NCI-H1105 treated with DMSO at 0.1 percent for 48 hours (cell line): ENCODE measurements around the gene MDP1.
"Not testable (repeated sequence)": the region's sequence is repeated elsewhere in the genome, so short reads cannot be mapped to it uniquely, and the experiment has no call there.

Experiments used
- DNase-seq: peaks from one replicate; lab custom pipeline; 2025; lab: John Stamatoyannopoulos, UW

MDP1 gene

DNA sequence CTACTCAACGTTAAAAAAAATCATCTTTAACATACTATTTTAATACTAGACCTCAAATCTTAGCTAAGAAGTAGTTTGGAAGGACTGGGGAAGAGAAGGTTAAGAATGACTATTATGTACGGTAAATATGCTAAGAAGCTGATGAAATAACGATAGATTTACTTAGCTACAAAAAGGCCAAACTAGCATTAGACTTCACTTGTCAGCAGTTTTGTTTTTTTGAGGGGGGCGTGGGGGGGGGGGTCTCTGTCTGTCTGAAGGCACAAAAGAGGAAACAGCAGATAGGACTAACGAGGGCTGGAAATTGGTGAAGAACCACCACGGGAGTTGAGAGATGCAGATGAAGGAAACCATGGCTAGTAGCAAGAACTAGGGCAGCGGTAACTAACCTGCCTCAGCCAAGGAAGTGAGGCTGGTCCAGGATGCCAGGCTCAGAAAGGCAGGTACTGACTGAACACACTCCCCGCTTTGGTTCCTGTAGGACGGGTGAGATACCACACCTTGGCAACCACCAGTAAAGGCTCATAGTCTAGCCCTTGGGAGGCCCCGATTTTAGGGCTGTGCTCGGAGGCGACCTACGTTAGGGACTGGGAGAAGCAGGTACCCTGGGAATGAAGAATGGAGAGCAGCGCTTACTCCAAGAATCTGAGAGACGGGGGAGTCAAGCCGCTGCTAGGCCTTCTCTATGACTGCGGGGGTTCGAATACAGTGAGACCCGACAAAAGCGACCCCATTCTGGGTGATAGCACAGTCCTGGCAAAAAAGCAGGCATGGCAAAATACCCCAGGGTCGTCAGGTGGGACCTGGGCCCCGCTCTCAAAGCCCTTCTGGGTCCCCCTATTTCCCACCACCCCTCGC is 15.6 kb upstream of the MDP1 start:
- DNase-seq, result no peak

DNA sequence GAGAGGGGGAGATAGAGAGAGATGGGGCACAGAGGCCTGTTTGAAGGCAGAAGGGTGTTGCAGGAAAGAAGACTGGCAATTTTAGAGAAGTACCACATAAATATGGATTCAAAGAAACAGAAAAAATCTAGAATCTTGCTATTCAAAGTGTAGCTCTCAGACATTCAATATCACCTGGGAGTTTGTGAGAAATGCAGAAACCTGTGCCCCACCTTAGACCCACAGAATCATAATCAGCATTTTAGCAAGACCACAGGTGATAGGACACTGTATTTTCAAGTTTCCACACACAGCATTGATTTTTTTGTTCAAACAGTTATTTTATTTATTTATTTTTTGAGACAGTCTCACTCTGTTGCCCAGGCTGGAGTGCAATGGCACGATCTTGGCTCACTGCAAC is 13.0 kb upstream of the MDP1 start:
- DNase-seq, result no peak

DNA sequence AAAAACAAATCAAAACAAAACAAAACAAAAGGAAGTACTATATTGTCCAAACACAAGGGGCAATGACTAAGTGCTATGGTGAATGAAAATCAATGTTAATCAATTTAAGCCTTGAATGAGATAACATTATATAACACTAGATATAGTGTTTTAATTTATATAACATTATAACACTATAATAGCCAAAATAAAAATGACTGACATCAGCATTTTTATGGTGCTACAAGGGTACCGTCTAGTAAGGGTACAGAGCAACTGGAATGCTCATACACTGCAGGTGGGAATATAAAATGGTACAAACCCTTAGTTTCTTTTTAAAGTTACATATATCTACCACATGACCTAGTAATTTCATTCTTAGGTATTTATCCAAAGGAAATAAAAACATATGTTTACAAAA is 10.6 kb upstream of the MDP1 start:
- no peak for DNase-seq

DNA sequence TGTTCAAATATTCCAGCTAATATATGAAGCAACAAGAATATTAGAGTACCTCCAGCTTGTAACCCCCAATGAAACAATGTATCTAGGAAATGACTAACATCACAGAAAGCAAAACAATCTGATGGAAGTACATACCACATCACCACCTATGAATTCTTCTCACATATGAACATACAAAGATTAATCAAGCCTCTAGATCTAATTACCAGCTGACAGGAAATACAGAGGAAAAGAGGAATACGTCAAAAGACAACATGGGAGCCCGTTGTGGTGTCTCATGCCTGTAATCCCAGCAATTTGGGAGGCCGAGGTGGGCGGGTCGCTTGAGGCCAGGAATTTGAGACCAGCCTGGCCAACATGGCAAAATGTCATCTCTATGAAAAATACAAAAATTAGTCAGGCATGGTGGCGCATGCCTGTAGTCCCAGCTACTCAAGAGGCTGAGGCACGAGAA is 8.8 kb upstream of the MDP1 start:
- DNase-seq, result no peak

DNA sequence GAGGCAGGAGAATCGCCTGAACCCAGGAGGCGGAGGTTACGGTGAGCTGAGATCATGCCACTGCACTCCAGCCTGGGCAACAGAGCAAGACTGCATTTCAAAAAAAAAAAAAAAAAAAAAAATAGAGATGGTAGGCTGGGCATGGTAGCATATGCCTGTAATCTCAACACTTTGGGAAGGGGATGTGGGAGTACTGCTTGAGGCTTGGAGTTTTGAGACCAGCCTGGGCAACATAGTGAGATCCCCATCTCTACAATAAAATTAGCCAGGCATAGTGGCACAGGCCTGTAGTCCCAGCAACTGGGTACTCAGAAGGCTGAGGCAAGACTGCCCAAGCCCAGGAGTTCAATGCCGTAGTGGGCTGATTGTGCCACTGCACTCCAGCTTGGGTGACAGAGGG is 7.1 kb upstream of the MDP1 start:
- DNase-seq, result not testable (repeated sequence)

DNA sequence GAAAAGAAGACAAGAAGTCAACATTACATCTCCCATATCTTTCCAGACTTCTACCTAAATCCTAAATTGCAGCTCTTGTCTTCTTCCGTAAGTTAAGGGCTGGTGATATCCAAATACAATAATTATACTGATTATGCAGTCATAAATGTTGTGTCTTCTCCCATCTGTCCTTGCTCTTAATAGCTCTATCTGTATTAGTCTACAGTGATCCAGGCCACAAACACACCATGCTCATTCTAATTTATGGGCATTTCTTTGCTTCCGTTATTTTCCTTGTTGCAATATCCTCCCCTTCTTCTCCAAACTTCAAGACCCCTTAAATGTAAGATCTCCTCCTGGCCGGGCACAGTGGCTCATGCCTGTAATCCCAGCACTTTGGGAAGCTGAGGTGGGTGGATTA is 3.7 kb upstream of the MDP1 start:
- no peak for DNase-seq

DNA sequence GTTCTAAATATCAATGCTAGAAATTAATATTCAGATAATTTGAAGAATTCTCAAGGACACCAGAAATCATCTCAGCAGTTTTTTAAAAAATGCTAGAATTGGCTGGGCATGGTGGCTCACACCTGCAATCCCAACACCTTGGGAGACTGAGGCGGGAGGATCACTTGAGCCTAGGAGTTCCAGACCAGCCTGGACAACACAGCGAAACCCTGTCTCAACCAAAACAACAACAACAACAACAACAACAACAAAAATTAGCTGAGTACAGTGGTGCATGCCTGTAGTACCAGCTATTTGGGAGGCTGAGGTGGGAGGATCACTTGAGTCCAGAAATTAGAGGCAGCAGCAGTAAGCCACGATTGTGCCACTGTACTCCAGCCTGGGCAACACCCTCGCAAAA is 3.2 kb upstream of the MDP1 start:
- no peak for DNase-seq

DNA sequence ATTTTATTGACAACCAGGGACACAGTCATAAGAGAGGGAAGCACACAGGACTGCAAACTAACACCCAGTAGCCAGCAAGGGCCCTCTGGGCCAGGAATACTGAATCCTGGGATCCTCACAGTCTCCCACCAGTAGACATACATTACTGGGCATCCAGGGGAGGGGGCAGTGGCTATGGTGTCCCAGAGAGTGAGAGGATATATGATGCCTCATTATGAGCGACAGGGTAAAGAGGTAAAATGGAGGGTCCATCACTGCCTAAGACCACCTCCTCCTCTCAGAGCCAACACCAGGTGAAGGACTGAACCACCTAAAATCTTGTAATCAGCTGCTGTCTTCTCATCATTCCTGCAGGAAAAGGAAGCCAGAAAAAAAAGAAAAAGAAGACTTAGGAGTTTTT is 1.0 kb upstream of the MDP1 start:
- not testable (repeated sequence) for DNase-seq

DNA sequence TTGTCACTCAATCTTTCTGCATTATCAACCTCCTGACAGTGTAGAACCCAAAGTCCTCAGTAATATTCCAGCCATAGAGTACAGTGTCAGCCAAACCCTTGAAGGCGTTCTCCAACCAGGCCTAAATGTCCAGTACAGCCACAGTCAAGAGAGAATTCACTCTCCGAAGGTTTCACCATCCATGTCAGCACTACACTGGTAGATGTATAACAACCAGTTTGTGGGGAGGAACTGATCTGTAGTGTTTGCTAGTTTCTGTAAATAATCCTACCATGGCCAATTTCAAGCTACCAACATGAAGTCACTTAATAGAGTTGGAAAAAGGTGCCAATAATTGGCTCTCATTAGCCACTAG is 456 bp upstream of the MDP1 start:
- DNase-seq, result peak; percentile 33

DNA sequence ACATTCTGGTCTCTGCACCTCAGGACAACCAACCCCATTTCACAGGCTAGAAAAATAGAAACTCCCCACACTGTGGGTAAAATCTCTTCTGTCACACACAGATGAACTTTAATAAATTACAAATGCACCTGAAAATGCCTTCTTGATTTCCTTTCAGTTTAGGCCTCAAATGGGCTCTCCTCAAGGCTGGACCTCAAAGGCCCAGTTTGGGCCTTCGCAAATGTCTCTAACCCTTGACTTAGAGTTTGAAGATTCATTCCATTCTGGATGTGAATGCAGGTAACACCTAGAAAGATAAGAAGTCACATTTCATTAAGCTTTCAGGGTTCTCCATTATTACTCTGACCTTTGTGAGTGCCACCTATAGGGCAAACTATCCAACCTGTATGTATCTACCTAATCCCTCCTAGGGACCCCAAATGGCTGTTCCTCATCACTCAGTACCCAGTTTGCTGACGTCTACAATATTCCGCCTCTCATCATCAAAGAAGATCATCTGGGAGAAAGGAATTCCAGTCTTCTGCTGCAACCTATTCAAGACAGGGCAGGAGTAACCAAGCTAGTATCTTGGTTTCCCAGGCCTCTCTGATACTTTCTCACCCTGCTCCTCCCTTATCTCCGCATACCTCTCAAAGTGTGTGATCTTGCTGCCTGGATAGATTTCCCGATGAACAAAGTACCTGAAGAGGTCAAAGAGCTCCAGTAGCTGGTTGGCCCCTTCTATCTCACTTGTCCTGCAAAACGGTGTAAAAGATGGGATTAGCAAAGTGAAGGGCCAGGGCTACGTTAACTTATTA is 1.8 kb downstream of the MDP1 start:
- no peak for DNase-seq

DNA sequence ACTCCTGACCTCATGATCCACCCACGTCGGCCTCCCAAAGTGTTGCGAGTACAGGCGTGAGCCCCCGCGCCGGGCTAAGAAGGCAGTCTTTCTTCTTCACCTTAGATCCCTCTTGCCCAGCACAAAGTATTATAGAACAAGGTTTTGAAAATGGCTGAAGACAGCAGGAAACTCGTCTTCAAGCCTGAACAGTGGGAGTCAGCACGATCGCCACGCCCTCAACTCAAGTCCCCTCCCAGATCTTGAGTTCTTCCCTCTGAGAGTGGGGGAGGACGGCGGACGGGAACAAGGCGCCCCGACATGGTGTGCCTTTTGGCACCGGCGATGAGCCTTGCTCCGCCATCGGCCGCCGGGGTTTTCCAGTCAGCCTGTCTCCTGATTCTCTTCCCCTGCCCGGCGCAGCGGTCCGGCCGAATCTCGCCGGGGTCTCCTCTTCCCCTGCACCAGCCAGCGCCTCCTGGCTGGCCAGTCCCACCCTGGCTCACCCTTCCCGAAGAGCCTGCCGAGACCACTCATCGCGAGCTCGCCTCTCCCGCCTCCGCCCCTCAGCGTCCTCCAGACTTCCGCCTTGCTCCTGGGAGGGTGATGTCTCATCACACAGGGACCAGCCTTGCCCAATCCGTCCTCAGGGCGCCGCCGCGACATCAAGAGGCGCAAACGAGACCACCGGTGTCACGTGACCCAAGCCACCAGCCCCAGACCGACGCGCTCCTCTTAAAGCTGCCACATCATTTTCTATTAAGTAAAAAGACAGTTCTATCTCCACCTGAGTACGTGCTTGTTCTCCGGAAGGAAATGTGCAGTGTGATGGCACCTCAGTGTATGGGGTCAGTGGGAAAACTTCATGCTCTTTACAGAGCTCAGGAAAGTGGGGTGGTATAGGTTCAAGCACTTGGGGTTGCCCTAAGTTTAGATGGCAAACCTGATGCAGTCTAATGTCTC is 2.7 kb downstream of the MDP1 start, which contains the start of gene CHMP4A:
Gene CHMP4A, minus strand, starts transcription at position 565 of the 942 bp plus-strand sequence. Its CDS starts 49 bp downstream, at position 516.
- peak; percentile 98 for DNase-seq

DNA sequence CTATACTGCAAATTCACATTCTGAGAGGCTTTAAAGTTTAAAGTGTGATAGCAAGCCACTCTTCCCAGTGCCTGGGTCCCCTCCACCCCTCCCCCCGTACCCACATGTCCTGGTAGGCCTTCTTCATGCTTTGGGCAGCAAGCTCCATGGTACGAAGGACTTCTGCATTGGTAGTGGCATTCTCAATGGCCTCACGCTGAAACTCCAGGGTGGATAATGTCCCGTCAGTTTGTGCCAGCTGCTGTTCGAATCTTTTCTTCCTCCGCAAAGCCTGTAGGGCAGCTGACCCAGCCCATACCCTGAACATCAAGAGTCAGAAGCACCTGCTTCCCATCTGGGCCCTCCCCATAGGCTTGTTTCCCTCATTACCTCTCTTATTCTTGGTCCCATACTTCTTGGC is 4.6 kb downstream of the MDP1 start:
- no peak for DNase-seq

DNA sequence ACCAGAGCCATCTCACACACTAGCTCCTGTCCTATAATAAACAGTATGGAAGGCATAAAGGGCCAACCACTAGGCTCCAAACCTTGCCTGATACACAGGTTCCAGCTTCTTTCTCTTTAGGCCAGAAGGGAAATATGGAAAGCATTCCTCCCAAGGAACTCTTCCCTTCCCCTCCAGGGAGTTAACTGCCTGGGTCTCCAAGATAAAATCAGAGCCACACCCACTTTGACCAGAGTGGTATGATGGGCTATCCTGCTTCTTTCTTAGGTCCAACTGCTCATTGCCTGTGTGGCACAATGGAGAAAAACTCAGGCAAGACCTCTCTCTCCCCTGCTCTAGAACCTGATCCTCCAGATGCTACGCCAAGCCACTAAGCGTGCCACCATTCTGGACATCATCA is 8.2 kb downstream of the MDP1 start:
- DNase-seq, result no peak

DNA sequence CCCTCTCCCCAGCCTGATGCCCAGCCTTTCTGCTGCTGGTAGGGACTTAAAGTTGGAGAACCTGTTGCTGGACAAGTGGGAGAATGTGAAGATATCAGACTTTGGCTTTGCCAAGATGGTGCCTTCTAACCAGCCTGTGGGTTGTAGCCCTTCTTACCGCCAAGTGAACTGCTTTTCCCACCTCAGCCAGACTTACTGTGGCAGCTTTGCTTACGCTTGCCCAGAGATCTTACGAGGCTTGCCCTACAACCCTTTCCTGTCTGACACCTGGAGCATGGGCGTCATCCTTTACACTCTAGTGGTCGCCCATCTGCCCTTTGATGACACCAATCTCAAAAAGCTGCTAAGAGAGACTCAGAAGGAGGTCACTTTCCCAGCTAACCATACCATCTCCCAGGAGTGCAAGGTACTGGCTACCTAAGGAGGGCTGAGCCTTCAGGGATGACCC is 8.7 kb downstream of the MDP1 start:
- no peak for DNase-seq

DNA sequence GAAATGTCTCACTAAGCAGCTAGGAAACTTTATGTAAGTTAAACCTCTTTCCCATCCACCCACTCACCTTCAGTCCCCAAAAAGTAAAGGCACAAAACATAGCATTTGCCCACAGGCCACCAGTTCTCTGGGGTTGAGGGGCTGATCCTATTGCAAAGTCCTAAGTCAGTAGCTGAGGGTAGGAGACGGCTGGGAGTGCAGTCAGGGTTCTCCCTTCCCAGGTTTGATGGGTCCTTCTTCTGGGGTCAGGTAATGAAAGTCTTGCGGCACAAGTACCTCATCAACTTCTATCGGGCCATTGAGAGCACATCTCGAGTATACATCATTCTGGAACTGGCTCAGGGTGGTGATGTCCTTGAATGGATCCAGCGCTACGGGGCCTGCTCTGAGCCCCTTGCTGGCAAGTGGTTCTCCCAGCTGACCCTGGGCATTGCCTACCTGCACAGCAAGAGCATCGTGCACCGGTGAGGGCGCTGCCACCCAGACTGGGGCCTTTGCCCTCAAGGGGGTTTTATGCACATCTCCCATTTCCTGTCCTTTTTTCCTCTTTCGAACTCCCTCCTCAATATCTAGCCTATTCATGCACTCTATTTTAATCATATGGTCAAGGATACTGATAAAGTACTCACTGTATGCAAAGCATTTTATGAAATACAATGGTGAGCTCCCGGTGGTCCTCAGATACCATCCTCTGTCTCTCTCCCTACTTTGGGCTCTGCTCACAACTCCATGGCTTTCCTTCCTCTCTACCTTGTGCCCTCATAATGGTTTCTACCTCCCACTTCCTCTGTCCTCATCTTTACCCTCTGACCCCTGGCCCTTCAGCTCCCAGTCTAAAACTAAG is 9.4 kb downstream of the MDP1 start:
- no peak for DNase-seq

DNA sequence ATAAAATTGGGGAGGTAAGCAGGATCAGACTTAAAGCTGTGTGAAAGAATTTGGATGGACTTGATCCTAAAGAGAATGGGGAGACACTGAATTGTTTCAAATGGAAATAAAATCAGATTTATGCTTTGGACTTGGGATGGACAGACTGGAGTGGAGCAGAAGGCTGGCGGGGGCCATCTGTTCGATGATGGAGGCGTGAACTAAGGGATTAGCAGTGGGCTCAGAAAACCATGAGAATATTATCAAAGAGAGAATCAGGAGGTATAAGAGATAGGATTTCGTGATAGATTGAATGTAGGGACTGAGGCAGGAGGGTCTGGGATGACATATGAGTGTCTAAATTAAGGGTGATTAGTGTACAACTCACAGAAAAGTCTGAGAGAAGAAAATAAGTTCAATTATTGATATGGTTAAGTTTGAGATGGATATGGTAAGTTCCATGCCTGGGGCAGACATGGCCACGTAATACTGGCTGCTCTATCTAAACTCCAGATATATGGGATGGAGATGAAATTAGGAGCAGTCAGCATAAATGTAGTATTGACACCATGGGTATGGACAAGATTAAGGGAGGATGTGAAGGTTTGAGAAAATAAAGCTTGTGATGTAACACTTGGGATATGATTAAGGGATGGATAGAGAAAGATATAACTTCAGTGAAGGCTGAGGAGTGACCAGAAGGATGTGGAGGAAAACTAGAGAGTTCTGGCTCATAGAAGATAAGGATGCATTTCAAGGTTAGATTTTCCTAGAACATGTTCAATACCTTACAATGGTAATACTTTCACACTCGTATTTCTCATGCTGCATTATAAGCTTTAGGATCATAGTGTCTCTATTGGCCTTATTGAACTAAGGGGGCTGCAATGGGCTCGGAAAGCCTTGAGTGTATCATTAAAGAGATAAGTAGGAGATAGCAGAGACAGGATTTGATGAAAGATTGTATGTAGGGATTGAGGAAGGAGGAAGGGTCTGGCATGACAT is 11.4 kb downstream of the MDP1 start:
- DNase-seq, result no peak

DNA sequence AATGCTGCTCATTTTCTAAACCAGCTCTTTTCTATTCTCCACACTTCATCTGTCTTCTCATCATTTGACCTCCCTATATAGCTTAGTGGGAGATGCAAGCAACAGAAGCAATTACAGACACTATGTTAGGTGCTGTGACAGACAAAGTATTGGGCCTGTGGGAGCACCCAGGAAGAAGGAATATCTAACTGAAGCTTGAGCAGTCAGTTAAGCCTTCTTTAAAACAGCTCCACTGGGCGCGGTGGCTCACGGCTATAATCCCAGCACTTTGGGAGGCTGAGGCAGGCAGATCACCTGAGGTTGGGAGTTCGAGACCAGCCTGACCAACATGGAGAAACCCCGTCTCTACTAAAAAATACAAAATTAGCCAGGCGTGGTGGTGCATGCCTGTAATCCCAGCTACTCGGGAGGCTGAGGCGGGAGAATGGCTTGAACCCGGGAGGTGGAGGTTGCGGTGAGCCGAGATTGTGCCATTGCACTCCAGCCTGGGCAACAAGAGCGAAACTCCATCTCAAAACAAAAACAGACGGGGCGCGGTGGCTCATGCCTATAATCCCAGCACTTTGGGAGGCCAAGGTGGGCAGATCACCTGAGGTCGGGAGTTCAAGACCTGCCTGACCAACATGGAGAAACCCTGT is 12.5 kb downstream of the MDP1 start:
- not testable (repeated sequence) for DNase-seq

DNA sequence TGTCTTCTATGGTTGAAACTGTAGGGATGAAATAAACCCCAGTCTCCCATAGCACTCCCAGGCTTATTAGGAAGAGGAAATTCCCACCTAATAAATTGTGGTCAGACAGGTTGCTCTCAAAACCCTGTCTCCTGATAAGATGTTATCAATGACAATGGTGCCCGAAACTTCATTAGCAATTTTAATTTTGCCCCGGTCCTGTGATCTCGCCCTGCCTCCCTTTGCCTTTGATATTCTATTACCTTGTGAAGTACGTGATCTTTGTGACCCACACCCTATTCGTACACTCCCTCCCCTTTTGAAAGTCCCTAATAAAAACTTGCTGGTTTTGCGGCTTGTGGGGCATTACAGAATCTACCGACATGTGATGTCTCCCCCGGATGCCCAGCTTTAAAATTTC is 13.3 kb downstream of the MDP1 start:
- not testable (repeated sequence) for DNase-seq

DNA sequence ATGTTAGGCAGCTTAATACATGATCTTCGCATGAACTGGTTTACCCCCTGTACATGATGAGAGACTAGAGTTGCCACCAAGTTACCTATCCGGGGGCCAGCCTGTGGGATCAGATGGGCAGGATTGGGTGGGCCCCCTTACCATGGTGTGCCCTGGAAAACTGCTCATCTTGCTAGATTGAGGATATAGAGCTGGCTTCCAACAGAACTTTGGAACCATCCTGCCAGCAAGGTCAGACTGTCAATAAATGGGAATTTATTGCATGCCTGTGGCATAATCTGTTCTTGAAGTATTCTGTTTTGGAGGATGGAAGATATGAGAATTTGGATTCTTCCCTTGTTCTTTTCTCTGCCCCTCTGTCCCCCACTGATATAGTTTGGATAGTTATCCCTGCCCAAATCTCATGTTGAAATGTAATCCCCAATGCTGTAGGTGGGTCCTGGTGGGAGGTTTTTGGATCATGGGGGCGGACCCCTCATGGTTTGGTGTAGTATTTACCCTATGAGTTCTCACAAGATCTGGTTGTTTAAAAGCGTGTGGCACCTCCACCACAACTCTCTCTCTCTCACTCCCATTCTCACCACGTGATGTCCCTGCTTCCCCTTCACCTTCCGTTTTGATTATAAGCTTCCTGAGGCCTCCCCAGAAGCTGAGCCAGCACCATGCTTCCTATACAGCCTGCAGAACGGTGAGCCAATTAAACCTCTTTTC is 16.9 kb downstream of the MDP1 start:
- DNase-seq, result no peak
